Fibroblast of pulmonary artery (primary cell): Measurements from ENCODE around the gene FKBP6.
"Not testable (repeated sequence)": the region's sequence is repeated elsewhere in the genome, so short reads cannot be mapped to it uniquely, and the experiment has no call there.

ENCODE experiments used
- DNase-seq: peaks from one replicate; pipeline ENCODE4 v3.0.0-alpha.2; 2010; ENCODE audit warnings: low read depth
- H3K4me3 ChIP-seq: replicated peaks from 2 replicates; pipeline ENCODE4 v1.5.1; 2011; ENCODE audit warnings: low read depth, mild to moderate bottlenecking, control low read depth, low read length, moderate library complexity
- TF ChIP-seq, protein P1 (sequence below): IDR thresholded peaks from 2 replicates; pipeline ENCODE4 v1.5.1; 2011; ENCODE audit warnings: mild to moderate bottlenecking, control low read depth, low read length, inconsistent platforms; ENCODE audit errors: missing control alignments

Gene FKBP6

DNA sequence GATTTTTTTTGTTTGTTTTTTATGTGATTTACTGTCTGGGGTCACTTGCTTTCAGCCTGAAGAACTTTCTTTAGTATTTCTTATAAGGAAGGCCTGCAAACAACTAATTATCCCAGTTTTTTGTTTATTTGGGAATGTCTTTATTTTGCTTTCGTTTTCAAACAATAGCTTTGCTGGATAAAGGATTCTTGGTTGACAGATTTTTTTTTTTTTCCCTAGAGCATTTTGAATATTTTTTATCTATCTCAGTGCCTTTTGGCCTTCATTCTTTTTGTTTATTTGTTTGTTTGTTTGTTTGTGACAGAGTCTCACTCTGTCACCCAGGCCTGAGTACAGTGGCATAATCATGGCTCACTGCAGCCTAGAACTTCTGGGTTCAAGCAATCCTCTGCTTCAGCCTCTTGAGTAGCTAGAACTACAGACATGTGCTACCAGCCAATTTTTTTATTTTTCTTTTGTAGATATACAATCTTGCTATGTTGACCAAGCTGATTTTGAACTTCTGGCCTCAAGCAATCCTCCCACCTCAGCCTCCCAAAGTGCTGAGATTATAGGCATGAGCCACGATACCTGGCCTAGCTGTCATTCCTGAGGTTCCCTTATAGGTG, 59.4 kb downstream of the FKBP6 start:
- DNase-seq: no peak
- no peak overlapping the region for H3K4me3 ChIP-seq
- TF ChIP-seq, protein P1, sequence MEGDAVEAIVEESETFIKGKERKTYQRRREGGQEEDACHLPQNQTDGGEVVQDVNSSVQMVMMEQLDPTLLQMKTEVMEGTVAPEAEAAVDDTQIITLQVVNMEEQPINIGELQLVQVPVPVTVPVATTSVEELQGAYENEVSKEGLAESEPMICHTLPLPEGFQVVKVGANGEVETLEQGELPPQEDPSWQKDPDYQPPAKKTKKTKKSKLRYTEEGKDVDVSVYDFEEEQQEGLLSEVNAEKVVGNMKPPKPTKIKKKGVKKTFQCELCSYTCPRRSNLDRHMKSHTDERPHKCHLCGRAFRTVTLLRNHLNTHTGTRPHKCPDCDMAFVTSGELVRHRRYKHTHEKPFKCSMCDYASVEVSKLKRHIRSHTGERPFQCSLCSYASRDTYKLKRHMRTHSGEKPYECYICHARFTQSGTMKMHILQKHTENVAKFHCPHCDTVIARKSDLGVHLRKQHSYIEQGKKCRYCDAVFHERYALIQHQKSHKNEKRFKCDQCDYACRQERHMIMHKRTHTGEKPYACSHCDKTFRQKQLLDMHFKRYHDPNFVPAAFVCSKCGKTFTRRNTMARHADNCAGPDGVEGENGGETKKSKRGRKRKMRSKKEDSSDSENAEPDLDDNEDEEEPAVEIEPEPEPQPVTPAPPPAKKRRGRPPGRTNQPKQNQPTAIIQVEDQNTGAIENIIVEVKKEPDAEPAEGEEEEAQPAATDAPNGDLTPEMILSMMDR: no peak

DNA sequence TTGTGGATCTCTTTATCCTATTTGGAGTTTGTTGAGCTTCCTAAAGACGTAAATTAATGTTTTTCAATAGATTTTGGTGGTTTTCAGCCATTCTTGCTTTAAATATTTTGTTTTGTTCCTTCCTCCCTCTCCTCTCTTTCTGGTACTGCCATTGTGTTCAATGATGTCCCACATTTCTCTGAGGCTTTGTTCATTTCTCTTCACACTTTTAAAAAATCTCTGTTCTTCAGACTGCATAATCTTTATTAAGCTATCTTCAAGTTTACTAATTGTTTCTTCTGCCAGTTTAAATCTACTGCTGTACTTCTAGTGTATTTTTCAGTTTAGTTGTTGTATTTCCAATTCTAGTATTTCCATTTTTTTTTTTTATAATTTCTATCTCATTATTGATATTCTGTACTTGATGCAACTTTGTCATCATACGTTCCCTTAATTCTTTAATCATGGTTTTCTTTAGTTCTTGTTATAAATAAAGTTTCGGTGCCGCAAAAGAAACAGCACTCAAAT, 60.0 kb downstream of the FKBP6 start:
- no peak overlapping the region for H3K4me3 ChIP-seq
- TF ChIP-seq, protein P1: no peak
- DNase-seq: no peak

DNA sequence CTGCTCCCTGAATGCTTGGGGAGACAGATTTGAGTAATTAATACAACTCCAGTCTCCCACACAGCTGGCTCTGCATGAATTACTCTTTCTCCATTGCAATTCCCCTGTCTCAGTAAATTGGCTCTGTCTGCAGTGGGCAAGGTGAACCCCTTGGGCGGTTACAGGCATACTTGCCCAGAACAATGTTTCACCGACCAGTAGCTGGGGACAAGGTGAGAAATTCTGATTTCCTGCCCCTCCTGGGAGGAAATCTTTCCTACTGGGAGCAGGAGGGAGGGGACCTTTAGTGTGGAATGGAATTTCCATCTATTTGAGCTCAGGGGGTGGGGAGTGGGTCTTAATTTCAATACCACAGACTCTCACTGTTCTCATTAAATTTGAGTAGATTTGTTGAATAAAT, 63.4 kb downstream of the FKBP6 start:
- TF ChIP-seq, protein P1: no peak
- no peak overlapping the region for H3K4me3 ChIP-seq
- no peak for DNase-seq

DNA sequence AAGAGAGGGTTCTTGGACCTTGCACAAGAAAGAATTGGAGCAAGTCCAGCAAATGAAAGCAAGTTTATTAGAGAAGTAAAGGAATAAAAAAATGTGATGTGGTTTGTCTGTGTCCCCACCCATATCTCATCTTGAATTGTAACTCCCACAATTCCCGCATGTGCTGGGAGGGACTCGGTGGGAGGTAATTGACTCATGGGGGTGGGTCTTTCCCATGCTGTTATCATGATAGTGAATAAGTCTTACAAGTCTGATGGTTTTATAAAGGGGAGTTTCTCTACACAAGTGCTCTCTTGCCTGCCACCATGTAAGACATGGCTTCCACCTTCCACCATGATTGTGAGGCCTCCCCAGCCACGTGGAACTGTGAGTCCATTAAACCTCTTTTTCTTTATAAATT, 66.5 kb downstream of the FKBP6 start:
- TF ChIP-seq, protein P1: no peak
- no peak overlapping the region for H3K4me3 ChIP-seq
- DNase-seq: no peak

DNA sequence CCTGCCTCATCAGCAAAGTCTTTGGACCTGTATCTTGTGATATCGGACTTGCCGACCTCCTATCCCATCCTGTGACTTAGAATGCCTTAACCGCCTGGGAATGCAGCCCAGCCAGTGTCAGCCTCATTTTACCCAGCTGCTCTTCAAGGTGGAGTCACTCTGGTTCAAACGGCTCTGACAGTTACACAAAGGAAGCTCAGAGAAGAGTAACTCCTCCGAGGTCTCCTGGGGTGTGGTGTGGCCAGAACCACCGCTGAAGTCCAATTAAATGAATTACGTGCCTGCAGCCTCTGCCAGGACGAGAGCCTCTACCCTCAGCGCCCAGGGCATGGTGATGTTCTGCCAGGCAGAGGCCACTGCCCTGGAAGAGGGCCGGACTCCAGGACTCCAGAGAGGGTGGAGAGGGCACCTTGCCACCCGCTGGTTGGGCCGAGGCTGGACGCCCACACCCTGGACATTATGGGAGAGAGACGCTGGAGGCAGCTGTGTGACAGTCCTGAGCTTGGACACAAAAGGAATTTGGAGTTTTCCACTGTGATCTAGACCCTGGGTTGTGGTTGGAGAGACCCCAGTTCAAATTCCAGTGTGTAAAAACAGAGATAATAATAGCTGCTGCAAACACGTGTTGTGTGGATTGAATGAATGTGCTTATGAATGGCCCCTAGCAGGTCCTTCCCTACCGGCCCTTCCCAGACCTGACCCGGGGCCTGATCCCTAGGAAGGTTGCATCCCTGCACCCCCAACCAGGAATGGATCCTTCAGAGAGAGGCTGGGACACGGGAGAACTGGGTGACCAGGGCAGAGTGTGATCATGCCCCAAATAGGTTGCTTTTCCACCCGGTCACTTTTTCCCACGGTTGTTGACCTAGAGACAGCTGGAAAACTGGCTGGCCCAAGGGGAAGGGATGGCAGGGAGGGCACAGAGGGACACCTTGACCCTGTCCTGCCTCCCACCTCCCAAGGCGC, 67.9 kb downstream of the FKBP6 start:
- H3K4me3 ChIP-seq: no peak overlapping the region
- TF ChIP-seq, protein P1: no peak
- DNase-seq: no peak

DNA sequence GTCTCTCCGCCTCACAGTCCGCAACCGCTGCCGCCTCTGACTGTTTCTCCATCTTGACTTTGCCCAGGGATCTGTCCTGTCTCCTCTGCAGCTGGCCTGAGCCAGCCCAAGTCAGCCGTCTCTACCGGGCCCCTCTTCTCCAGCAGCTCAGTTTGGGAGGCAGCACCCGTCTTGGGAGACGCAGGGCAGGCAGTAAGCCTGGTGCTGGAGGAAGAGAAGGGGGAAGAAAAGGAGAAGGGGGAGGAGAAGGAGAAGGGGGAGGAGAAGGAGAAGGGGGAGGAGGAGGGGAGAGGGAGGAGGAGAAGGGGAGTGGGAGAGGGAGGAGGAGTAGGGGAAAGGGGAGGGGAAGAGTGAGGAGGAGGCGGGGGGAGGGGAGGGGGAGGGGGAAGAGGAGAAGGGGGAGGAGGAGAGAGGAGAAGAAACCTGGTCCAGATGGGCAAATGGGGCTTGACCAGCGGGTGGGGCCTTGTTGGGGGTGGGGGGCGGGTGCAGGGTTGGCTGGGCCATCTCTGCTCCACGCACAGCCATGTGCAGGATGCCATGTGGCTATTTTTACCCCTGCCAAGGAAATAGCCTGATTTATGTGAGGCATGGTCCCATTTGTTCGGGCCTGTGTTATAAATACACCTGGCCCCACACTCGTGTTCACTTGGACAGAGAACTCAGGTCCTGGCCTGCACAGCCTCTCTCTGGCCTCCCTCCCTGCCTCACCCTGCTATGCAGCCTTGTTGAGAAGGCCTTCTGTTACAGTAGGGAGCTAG, 69.7 kb downstream of the FKBP6 start:
- H3K4me3 ChIP-seq: no peak overlapping the region
- TF ChIP-seq, protein P1: no peak
- no peak for DNase-seq

DNA sequence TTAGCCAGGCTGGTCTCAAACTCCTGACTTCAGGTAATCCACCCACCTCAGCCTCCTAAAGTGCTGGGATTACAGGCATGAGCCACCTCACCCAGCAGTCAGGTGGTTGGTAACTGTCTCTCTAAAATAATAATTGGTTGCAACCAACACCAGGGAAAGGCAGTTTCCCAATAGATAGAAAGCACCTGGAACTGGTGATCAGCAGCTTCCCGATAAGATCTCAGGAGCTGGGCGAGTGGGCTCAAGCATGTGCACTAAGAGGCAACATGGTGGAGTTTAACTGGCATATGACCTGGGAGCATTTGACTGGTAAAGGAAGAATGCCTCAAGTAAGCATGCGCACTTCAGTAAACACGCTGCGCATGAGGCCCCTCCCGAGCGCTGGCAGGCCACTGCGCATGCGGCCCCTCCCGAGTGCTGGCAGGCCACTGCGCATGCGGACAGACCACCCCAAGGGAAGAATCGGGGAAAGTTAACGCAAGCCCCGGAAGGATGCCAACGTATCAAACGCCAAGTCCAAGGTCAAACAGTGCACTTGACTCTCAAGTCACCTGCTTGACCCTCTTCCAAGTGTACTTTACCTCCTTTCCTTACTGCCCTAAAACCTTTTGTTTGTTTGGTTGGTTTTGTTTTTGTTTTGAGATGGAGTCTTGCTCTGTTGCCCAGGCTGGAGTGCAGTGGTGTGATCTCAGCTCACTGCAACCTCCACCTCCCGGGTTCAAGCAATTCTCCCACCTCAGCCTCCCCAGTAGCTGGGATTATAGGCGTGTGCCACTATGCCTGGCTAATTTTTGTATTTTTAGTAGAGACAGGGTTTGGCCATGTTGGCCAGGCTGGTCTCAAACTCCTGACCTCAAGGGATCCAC, 71.5 kb downstream of the FKBP6 start:
- H3K4me3 ChIP-seq: peak overlapping the region; percentile 15
- DNase-seq: peak; percentile 80

DNA sequence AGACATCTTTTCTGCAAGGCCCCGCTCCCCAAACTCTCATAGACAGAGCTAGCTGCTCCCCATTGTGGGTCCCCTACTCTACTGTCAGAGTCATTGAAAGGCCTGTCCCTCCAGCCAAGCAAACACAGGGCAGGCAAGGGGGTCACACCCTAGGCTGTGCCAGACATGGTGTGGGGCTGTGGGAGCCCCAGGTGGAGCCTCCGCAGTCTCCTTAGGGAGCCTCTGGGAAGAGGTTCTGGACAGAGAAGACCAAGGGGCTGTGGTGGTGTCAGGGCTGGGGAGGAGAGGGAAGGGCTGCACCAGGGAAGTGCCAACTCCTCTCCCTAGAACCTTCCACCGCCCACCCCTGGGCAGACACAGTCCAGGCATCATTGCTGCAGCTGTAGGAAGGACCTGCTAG, 76.9 kb downstream of the FKBP6 start:
- H3K4me3 ChIP-seq, DNase-seq: not testable (repeated sequence)
